IPS-20b (cell line): ENCODE results near the gene FREM1.

Source experiments
- H3K27ac ChIP-seq: one replicate; pipeline ENCODE4 v1.5.1; 2013; ENCODE audit warnings: low read length
- H3K27me3 ChIP-seq: 2 replicates; pipeline ENCODE4 v1.6.1; 2013; ENCODE audit warnings: mild to moderate bottlenecking, low read length, inconsistent platforms; ENCODE audit not compliant: insufficient read depth
- H3K36me3 ChIP-seq: 2 replicates; pipeline ENCODE4 v1.6.1; 2013; ENCODE audit warnings: low read depth, mild to moderate bottlenecking, inconsistent platforms, low read length, moderate library complexity; ENCODE audit not compliant: insufficient read depth
- H3K4me1 ChIP-seq: 2 replicates; pipeline ENCODE4 v1.6.1; 2013; ENCODE audit warnings: mild to moderate bottlenecking, control low read depth, inconsistent platforms, low read length, moderate library complexity; ENCODE audit not compliant: insufficient read depth
- H3K4me3 ChIP-seq: 2 replicates; pipeline ENCODE4 v1.5.1; 2013; ENCODE audit warnings: mild to moderate bottlenecking, low read length, inconsistent platforms
- H3K9ac ChIP-seq: 2 replicates; pipeline ENCODE4 v1.6.1; 2013; ENCODE audit warnings: low read depth, mild to moderate bottlenecking, inconsistent platforms, low read length, moderate library complexity
- H3K9me3 ChIP-seq: 2 replicates; pipeline ENCODE4 v1.6.1; 2013; ENCODE audit warnings: mild to moderate bottlenecking, low read depth, low read length, inconsistent platforms; ENCODE audit not compliant: insufficient read depth

FREM1 gene

GRCh38 chr9:14891332-14891731, 18.9 kb downstream of the FREM1 start:
- no peak overlapping the region for H3K4me3 ChIP-seq
- no peak overlapping the region for H3K9ac ChIP-seq
- peaks cover 22% of the 10 kb centered on the region for H3K4me1 ChIP-seq
- H3K27ac ChIP-seq, result no peak overlapping the region
- peaks cover 9% of the 10 kb centered on the region; the same call in 1 of the 2 replicates for H3K9me3 ChIP-seq
- no peaks in the 10 kb centered on the region for H3K27me3 ChIP-seq
- no peaks in the 10 kb centered on the region for H3K36me3 ChIP-seq

DNA sequence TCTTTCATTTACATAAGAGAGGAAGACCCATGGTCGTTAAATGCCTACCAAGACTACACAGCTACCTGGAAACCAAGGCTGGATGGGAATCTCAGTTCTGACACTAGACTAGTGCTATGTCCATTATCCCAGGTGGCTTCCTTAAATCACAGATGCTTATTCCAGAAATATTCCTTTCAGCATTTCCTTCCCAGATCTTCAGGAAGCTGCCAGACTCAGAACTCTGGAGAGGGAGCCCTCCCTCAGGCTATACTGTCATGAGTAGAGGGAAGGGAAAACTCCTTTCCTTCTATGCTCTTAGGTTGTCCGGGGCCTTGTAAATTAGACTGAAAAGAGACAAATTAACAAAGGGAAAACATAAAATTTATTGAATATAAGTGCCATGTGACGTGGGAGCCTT, 20.8 kb downstream of the FREM1 start:
- Histone ChIP-seq H3K4me1 (peaks cover 16% of the 10 kb centered on the region), H3K27ac (no peak overlapping the region), H3K27me3 (no peaks in the 10 kb centered on the region), H3K9me3 (peaks cover 4% of the 10 kb centered on the region; the same call in 1 of the 2 replicates), H3K9ac (no peak overlapping the region), H3K4me3 (no peak overlapping the region), H3K36me3 (no peaks in the 10 kb centered on the region)

DNA sequence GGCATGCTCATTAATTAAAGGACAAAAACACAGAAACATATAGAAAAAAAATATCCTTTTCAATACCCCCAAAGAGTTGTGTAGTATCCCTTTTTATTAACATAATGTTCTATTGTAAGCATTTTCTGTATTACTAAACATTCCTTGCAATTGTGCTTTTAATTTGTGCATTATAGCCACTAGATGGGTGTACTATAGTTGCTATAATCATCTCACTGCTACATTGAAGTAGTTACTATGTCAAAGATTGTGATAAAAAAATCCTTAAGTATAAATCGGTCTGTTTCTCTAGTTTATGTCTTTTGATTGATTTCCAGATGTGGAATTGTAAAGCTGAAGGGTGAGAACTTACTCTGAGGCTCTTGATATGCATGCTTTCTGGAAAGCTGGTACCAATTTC, 21.4 kb downstream of the FREM1 start:
- H3K36me3 ChIP-seq, result no peaks in the 10 kb centered on the region
- no peak overlapping the region for H3K9ac ChIP-seq
- H3K4me1 ChIP-seq, result peaks cover 16% of the 10 kb centered on the region
- no peaks in the 10 kb centered on the region for H3K27me3 ChIP-seq
- no peak overlapping the region for H3K4me3 ChIP-seq
- H3K27ac ChIP-seq, result no peak overlapping the region
- H3K9me3 ChIP-seq, result no peaks in the 10 kb centered on the region

DNA sequence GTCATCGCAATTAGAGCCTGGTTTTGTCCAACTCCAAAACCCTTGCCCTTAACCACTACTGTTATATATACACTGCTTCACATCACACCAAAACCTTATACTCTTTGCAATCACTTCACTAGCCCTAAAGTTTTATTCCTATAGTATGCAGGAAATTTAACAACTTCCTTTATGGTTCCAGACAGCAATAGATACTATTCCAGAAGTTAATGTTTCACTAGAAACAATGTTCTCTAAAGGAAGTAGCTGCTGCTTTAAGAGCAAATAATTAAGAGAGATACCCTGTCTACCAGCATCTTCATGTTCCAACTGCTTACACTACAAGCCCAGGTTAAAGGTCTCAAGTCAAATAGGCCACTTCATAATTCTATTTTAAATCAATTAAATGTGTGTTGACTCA, 22.0 kb downstream of the FREM1 start:
- H3K9me3 ChIP-seq, result no peaks in the 10 kb centered on the region
- peaks cover 16% of the 10 kb centered on the region for H3K4me1 ChIP-seq
- H3K27me3 ChIP-seq, result no peaks in the 10 kb centered on the region
- no peak overlapping the region for H3K27ac ChIP-seq
- no peaks in the 10 kb centered on the region for H3K36me3 ChIP-seq
- no peak overlapping the region for H3K4me3 ChIP-seq
- H3K9ac ChIP-seq, result no peak overlapping the region

- Histone ChIP-seq H3K27ac (no peak overlapping the region), H3K4me1 (peaks cover 16% of the 10 kb centered on the region)
These were observed 23.1 kb downstream of the FREM1 start for GRCh38 chr9:14887149-14887548.

DNA sequence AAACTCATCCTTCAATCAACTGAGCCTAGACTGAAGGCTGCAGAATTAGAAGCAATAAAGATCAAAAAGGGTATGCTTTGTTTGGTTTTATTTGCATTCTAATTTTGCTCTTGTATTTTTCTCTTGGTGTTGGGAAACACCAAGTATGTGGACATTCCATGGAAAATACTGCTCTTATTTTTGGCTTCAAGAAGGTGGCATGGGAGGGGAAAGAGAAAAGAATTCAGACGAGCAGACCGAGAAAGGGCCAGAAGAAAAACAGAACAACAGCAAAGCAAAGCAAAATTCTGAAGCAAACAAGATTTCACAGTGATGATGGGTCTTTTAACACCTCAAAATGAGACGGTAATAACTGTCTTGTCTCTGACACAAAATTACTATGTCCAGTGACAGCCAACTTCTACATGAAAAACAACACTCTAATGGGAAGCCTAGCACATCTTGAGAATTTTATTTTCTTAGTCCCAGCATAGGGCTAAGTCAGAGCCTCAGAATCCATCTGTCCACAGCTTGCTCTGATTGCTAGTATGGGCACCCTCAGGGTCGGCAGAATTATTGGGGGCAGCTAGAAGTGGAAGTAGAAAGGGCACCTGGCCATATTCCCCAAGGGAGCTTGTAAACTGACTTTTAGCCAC, 26.8 kb downstream of the FREM1 start:
- Histone ChIP-seq H3K9me3 (no peaks in the 10 kb centered on the region), H3K36me3 (no peaks in the 10 kb centered on the region), H3K27me3 (no peaks in the 10 kb centered on the region), H3K4me1 (peaks cover 7% of the 10 kb centered on the region; the same call in 1 of the 2 replicates), H3K4me3 (no peak overlapping the region), H3K27ac (no peak overlapping the region), H3K9ac (no peak overlapping the region)

More at GRCh38 chr9:14887149-14887548, 23.1 kb downstream of the FREM1 start:
- no peaks in the 10 kb centered on the region for H3K27me3 ChIP-seq
- H3K4me3 ChIP-seq, result no peak overlapping the region
- H3K9ac ChIP-seq, result no peak overlapping the region
- no peaks in the 10 kb centered on the region for H3K36me3 ChIP-seq
- H3K9me3 ChIP-seq, result no peaks in the 10 kb centered on the region

GRCh38 chr9:14882090-14882489, 28.1 kb downstream of the FREM1 start:
- H3K4me3 ChIP-seq, result no peak overlapping the region
- H3K36me3 ChIP-seq, result no peaks in the 10 kb centered on the region
- no peak overlapping the region for H3K9ac ChIP-seq
- H3K9me3 ChIP-seq, result 0 out of 2 replicates have a peak, but pooled peaks cover under 1% of the 10 kb centered on the region
- no peaks in the 10 kb centered on the region for H3K27me3 ChIP-seq
- peaks cover 6% of the 10 kb centered on the region; the same call in 1 of the 2 replicates for H3K4me1 ChIP-seq
- no peak overlapping the region for H3K27ac ChIP-seq

- no peak overlapping the region for H3K27ac ChIP-seq
- H3K4me1 ChIP-seq, result peaks cover 6% of the 10 kb centered on the region; the same call in 1 of the 2 replicates
These were observed 29.2 kb downstream of the FREM1 start for GRCh38 chr9:14881006-14881405.

GRCh38 chr9:14870090-14870489, 40.1 kb downstream of the FREM1 start:
- no peaks in the 10 kb centered on the region for H3K4me1 ChIP-seq
- no peaks in the 10 kb centered on the region for H3K27me3 ChIP-seq
- H3K36me3 ChIP-seq, result no peaks in the 10 kb centered on the region
- no peak overlapping the region for H3K9ac ChIP-seq
- no peak overlapping the region for H3K4me3 ChIP-seq
- no peaks in the 10 kb centered on the region for H3K9me3 ChIP-seq
- no peak overlapping the region for H3K27ac ChIP-seq

More at GRCh38 chr9:14881006-14881405, 29.2 kb downstream of the FREM1 start:
- H3K9ac ChIP-seq, result no peak overlapping the region
- H3K9me3 ChIP-seq, result peaks cover 7% of the 10 kb centered on the region
- no peaks in the 10 kb centered on the region for H3K36me3 ChIP-seq
- no peak overlapping the region for H3K4me3 ChIP-seq
- no peaks in the 10 kb centered on the region for H3K27me3 ChIP-seq

DNA sequence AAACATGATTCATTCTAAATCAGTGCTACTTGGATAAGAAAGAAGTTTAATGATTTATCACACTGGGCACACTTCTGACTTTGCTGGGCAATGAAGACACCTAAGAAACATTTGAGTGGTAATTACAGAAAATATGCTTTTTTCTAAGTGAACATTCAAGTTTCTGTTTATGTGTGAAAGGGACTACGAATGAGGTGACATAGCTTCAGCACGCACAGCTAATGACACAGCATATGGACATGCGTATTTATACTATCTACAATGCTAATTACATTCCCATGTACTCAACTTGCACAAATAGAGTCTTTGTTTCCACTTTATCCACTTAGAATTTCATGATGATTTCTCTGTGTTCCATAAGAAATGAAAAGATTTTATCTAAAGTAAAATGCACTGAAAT, 40.6 kb downstream of the FREM1 start:
- Histone ChIP-seq H3K9me3 (no peaks in the 10 kb centered on the region), H3K4me3 (no peak overlapping the region), H3K4me1 (no peaks in the 10 kb centered on the region), H3K27ac (no peak overlapping the region), H3K36me3 (no peaks in the 10 kb centered on the region), H3K9ac (no peak overlapping the region), H3K27me3 (no peaks in the 10 kb centered on the region)

GRCh38 chr9:14868772-14869583, 41.2 kb downstream of the FREM1 start:
- no peak overlapping the region for H3K9ac ChIP-seq
- no peaks in the 10 kb centered on the region for H3K9me3 ChIP-seq

GRCh38 chr9:14868418-14868771, 41.8 kb downstream of the FREM1 start:
- no peak overlapping the region for H3K4me3 ChIP-seq
- no peak overlapping the region for H3K9ac ChIP-seq
- no peaks in the 10 kb centered on the region for H3K27me3 ChIP-seq
- no peaks in the 10 kb centered on the region for H3K9me3 ChIP-seq
- H3K4me1 ChIP-seq, result no peaks in the 10 kb centered on the region
- no peaks in the 10 kb centered on the region for H3K36me3 ChIP-seq
- no peak overlapping the region for H3K27ac ChIP-seq

More at GRCh38 chr9:14868772-14869583, 41.2 kb downstream of the FREM1 start:
- H3K4me1 ChIP-seq, result no peaks in the 10 kb centered on the region
- no peaks in the 10 kb centered on the region for H3K27me3 ChIP-seq
- no peaks in the 10 kb centered on the region for H3K36me3 ChIP-seq
- no peak overlapping the region for H3K27ac ChIP-seq
- no peak overlapping the region for H3K4me3 ChIP-seq
